HepG2 (cell line): ENCODE results near the gene CFTR.

Experiments
- GTF2F1 ChIP-seq: fragments of 150-350 bp; IDR thresholded peaks from 2 replicates; pipeline ENCODE4 v1.6.1; 2014; ENCODE audit warnings: low read length
- JUNB ChIP-seq: sonication (generic); formaldehyde crosslinking; IDR thresholded peaks from 2 replicates; pipeline ENCODE4 v1.8.0; 2022; ENCODE audit warnings: missing genetic modification reagents, mild to moderate bottlenecking, borderline replicate concordance
- SMARCE1 ChIP-seq: fragments of 450-650 bp; IDR thresholded peaks from 2 replicates; pipeline ENCODE4 v1.6.1; 2017; ENCODE audit warnings: borderline replicate concordance
- THRA ChIP-seq: sonication (generic); formaldehyde crosslinking; IDR thresholded peaks from 2 replicates; pipeline ENCODE4 v1.4.0; 2020; ENCODE audit warnings: missing genetic modification reagents, borderline replicate concordance
- XBP1 ChIP-seq: sonication (generic); formaldehyde crosslinking; IDR thresholded peaks from 2 replicates; pipeline ENCODE4 v1.5.0; 2020; ENCODE audit warnings: missing genetic modification reagents
- ZNF510 ChIP-seq: sonication (generic); formaldehyde crosslinking; IDR thresholded peaks from 2 replicates; pipeline ENCODE4 v1.4.0; 2020; ENCODE audit warnings: low read depth, mild to moderate bottlenecking, missing genetic modification reagents
- TF ChIP-seq, protein P1 (sequence below): sonication (generic); formaldehyde crosslinking; IDR thresholded peaks from 2 replicates; pipeline ENCODE4 v1.5.1; 2020; ENCODE audit warnings: mild to moderate bottlenecking, missing genetic modification reagents, borderline replicate concordance
- TF ChIP-seq, protein P2 (sequence below): sonication (generic); formaldehyde crosslinking; IDR thresholded peaks from 2 replicates; pipeline ENCODE4 v1.5.1; 2020; ENCODE audit warnings: mild to moderate bottlenecking, missing genetic modification reagents
- TF ChIP-seq, protein P3 (sequence below): sonication (generic); formaldehyde crosslinking; conservative IDR thresholded peaks from 2 replicates; pipeline ENCODE4 v1.4.0; 2020; ENCODE audit warnings: missing genetic modification reagents

- TF ChIP-seq, protein P1, sequence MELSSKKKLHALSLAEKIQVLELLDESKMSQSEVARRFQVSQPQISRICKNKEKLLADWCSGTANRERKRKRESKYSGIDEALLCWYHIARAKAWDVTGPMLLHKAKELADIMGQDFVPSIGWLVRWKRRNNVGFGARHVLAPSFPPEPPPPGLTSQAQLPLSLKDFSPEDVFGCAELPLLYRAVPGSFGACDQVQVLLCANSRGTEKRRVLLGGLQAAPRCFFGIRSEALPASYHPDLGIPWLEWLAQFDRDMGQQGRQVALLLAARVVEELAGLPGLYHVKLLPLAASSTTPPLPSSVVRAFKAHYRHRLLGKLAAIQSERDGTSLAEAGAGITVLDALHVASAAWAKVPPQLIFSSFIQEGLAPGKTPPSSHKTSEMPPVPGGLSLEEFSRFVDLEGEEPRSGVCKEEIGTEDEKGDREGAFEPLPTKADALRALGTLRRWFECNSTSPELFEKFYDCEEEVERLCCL (CRISPR knock-in tag): no peak
- TF ChIP-seq SMARCE1 (no peak), ZNF510 (CRISPR knock-in tag) (no peak), THRA (CRISPR knock-in tag) (no peak), GTF2F1 (no peak), JUNB (CRISPR knock-in tag) (no peak), XBP1 (CRISPR knock-in tag) (no peak)
- TF ChIP-seq, protein P2, sequence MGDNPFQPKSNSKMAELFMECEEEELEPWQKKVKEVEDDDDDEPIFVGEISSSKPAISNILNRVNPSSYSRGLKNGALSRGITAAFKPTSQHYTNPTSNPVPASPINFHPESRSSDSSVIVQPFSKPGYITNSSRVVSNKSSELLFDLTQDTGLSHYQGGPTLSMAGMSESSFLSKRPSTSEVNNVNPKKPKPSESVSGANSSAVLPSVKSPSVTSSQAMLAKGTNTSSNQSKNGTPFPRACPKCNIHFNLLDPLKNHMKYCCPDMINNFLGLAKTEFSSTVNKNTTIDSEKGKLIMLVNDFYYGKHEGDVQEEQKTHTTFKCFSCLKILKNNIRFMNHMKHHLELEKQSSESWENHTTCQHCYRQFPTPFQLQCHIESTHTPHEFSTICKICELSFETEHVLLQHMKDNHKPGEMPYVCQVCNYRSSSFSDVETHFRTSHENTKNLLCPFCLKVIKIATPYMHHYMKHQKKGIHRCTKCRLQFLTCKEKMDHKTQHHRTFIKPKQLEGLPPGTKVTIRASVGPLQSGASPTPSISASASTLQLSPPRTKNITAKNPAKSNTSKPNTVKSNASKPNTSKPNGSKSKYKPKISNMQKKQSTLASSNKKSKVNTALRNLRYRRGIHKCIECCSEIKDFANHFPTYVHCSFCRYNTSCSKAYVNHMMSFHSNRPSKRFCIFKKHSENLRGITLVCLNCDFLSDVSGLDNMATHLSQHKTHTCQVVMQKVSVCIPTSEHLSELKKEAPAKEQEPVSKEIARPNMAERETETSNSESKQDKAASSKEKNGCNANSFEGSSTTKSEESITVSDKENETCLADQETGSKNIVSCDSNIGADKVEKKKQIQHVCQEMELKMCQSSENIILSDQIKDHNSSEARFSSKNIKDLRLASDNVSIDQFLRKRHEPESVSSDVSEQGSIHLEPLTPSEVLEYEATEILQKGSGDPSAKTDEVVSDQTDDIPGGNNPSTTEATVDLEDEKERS (CRISPR knock-in tag): no peak
- TF ChIP-seq, protein P3, sequence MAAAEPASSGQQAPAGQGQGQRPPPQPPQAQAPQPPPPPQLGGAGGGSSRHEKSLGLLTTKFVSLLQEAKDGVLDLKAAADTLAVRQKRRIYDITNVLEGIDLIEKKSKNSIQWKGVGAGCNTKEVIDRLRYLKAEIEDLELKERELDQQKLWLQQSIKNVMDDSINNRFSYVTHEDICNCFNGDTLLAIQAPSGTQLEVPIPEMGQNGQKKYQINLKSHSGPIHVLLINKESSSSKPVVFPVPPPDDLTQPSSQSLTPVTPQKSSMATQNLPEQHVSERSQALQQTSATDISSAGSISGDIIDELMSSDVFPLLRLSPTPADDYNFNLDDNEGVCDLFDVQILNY (CRISPR knock-in tag): no peak
Measured at GRCh38 chr7:117698018-117698417, 218.2 kb downstream of the CFTR start.
